Measurements from ENCODE around the gene BCAT1. TPM values are rescaled to one million over a fixed set of nuclear protein-coding genes. Genes with fewer than 3 reads are reported as not detected.

Gene BCAT1
- total and polyA plus RNA-seq, 2 donors from 2014 or later, result 1.3 to 15.5 TPM

GRCh38 chr12:24898606-24899005 is 50.3 kb downstream of the BCAT1 start:
- intact Hi-C loops (cut with DNase I), result no loop called here
- DNase-seq, result no peak
- TF ChIP-seq CTCF (IDR thresholded peaks at IDR 0.05; ENCODE audit: borderline replicate concordance, extremely low read depth, insufficient read depth), result no peak
- no peak overlapping the region for H3K9ac ChIP-seq (ENCODE audit: low read length in 3 of 3)
- H3K9me3 ChIP-seq (ENCODE audit: control insufficient read depth in 2 of 3, insufficient read depth in 1 of 3, low read length in 3 of 3), result no peaks in the 10 kb centered on the region
- H3K27me3 ChIP-seq (ENCODE audit: control insufficient read depth, insufficient read depth, low read length), result peaks cover 8% of the 10 kb centered on the region
- no peaks in the 10 kb centered on the region for H3K36me3 ChIP-seq (ENCODE audit: control insufficient read depth in 2 of 3, insufficient read depth in 3 of 3, low read length in 3 of 3)
- H3K4me1 ChIP-seq (ENCODE audit: control insufficient read depth in 2 of 3, insufficient read depth in 2 of 3, low read depth in 1 of 3, low read length in 3 of 3), result no peaks in the 10 kb centered on the region
- no peak overlapping the region for H3K4me3 ChIP-seq (ENCODE audit: low read length in 3 of 3)
- no peak for FAIRE-seq
- no peak overlapping the region for H3K27ac ChIP-seq (ENCODE audit: low read depth in 2 of 2, low read length in 2 of 2)

DNA sequence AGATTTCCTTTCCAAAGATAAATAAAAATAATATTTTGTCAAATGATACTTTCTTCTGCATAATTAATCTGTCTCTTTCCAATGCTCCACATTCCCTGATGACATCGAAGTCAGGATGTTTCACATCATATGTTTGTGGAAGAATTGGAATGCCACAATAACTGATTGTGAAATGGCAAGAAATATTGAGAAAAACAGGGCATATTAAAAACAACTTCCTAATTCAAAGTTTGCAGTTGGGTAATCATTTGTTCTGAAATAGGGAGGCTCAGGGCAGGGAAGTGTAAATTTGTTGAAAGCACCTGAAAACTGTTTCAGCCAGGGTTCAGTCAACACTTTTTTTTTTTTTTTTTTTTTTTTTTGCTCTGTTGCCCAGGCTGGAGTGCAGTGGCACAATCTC is 50.7 kb downstream of the BCAT1 start:
- Histone ChIP-seq H3K27ac (ENCODE audit: low read depth in 2 of 2, low read length in 2 of 2) (no peak overlapping the region), H3K9me3 (ENCODE audit: control insufficient read depth in 2 of 3, insufficient read depth in 1 of 3, low read length in 3 of 3) (no peaks in the 10 kb centered on the region), H3K36me3 (ENCODE audit: control insufficient read depth in 2 of 3, insufficient read depth in 3 of 3, low read length in 3 of 3) (no peaks in the 10 kb centered on the region)

GRCh38 chr12:24896171-24896570 is 52.7 kb downstream of the BCAT1 start:
- no peak for FAIRE-seq
- H3K9ac ChIP-seq (ENCODE audit: low read length in 3 of 3), result no peak overlapping the region
- H3K4me3 ChIP-seq (ENCODE audit: low read length in 3 of 3), result no peak overlapping the region
- intact Hi-C loops (cut with DNase I), result no loop called here
- DNase-seq, result no peak
- no peaks in the 10 kb centered on the region for H3K9me3 ChIP-seq (ENCODE audit: control insufficient read depth in 2 of 3, insufficient read depth in 1 of 3, low read length in 3 of 3)
- H3K27me3 ChIP-seq (ENCODE audit: control insufficient read depth, insufficient read depth, low read length), result no peaks in the 10 kb centered on the region
- no peaks in the 10 kb centered on the region for H3K36me3 ChIP-seq (ENCODE audit: control insufficient read depth in 2 of 3, insufficient read depth in 3 of 3, low read length in 3 of 3)
- no peak for TF ChIP-seq CTCF (IDR thresholded peaks at IDR 0.05; ENCODE audit: borderline replicate concordance, extremely low read depth, insufficient read depth)
- no peak overlapping the region for H3K27ac ChIP-seq (ENCODE audit: low read depth in 2 of 2, low read length in 2 of 2)
- no peaks in the 10 kb centered on the region for H3K4me1 ChIP-seq (ENCODE audit: control insufficient read depth in 2 of 3, insufficient read depth in 2 of 3, low read depth in 1 of 3, low read length in 3 of 3)

More for the DNA sequence above, 50.7 kb downstream of the BCAT1 start:
- peaks cover 6% of the 10 kb centered on the region for H3K27me3 ChIP-seq (ENCODE audit: control insufficient read depth, insufficient read depth, low read length)
- DNase-seq, result no peak
- no peak overlapping the region for H3K9ac ChIP-seq (ENCODE audit: low read length in 3 of 3)
- H3K4me3 ChIP-seq (ENCODE audit: low read length in 3 of 3), result no peak overlapping the region
- TF ChIP-seq CTCF (IDR thresholded peaks at IDR 0.05; ENCODE audit: borderline replicate concordance, extremely low read depth, insufficient read depth), result no peak
- no peaks in the 10 kb centered on the region for H3K4me1 ChIP-seq (ENCODE audit: control insufficient read depth in 2 of 3, insufficient read depth in 2 of 3, low read depth in 1 of 3, low read length in 3 of 3)
- FAIRE-seq, result no peak
- intact Hi-C loops (cut with DNase I), result no loop called here

DNA sequence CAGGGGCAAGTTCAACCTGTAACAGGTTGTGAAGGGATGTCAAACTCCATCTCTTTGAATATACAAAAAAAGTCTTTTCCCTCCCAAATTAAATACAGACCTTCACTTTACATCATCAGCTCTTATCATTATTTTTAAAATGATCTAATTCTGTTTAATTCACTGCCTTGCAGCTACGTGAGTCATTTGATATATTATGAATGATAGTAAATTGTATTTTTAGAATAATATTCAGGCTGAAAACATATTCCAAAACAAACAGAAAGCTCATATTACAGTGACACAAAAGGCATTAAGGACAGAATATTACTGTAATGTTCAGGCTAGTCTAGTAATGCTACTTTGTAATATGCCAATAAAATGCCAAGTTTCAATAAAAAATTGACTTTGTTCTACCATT is 53.3 kb downstream of the BCAT1 start:
- FAIRE-seq, result no peak
- TF ChIP-seq CTCF (IDR thresholded peaks at IDR 0.05; ENCODE audit: borderline replicate concordance, extremely low read depth, insufficient read depth), result no peak
- Histone ChIP-seq H3K9ac (ENCODE audit: low read length in 3 of 3) (no peak overlapping the region), H3K27me3 (ENCODE audit: control insufficient read depth, insufficient read depth, low read length) (no peaks in the 10 kb centered on the region), H3K27ac (ENCODE audit: low read depth in 2 of 2, low read length in 2 of 2) (no peak overlapping the region), H3K9me3 (ENCODE audit: control insufficient read depth in 2 of 3, insufficient read depth in 1 of 3, low read length in 3 of 3) (no peaks in the 10 kb centered on the region), H3K36me3 (ENCODE audit: control insufficient read depth in 2 of 3, insufficient read depth in 3 of 3, low read length in 3 of 3) (no peaks in the 10 kb centered on the region), H3K4me3 (ENCODE audit: low read length in 3 of 3) (no peak overlapping the region), H3K4me1 (ENCODE audit: control insufficient read depth in 2 of 3, insufficient read depth in 2 of 3, low read depth in 1 of 3, low read length in 3 of 3) (no peaks in the 10 kb centered on the region)
- intact Hi-C loops (cut with DNase I), result no loop called here
- DNase-seq, result no peak

All from kidney (tissue), 14 donors.